HG03521 (cell line): ENCODE measurements around the gene SPATA19.

ENCODE experiments used
- ATAC-seq: cut with Tn5 transposase; IDR thresholded peaks from one replicate; pipeline ENCODE4 v1.9.1; 2021; ENCODE audit warnings: mild to moderate bottlenecking, moderate library complexity; ENCODE audit not compliant: unreplicated experiment

SPATA19 gene

DNA sequence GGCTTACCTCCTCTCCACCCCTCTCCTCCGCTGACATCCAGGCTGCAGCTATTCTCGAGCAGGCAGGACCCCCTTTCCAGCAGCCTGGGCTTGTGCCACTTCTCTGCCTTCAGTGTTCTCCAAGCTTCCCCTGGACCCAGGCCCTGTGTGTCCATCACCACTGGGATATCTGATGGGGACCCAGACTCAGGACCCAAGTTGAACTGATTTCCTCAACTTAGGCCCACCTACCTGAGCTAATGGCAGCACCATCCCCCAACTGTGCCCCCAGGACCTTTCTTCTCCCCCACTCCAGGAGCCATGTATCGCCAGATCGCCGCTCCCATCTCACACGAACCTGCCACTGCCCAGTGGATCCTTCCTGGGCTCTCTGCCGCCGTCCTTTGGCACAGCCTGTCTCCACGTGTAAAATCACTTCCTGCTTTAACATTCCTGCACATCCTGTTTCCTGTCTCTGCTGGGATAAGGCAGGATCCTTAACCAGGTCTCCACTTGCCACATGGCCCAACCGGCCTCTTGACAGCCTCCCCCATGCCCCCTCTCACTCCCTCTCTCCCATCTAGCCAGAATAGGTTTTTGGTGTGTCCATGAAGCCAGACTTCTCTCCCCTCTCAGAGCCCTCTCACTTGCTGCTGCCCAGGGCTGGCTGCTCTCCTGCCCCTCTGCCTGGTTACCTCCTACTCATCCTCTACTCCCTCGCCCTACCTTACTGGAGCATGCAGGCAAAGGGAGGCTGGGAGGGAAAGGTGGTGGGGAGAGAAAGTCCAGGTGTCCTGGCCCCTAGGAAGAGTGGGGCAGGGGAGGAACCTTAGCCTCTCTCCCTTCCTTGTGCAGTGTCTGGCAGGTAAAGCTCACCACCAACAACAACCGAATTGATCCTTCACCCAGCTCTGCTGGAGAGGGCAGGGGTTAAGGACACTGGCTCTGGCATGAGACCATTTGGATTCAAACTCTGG lies 9.4 kb downstream of the SPATA19 start:
- no peak for ATAC-seq

DNA sequence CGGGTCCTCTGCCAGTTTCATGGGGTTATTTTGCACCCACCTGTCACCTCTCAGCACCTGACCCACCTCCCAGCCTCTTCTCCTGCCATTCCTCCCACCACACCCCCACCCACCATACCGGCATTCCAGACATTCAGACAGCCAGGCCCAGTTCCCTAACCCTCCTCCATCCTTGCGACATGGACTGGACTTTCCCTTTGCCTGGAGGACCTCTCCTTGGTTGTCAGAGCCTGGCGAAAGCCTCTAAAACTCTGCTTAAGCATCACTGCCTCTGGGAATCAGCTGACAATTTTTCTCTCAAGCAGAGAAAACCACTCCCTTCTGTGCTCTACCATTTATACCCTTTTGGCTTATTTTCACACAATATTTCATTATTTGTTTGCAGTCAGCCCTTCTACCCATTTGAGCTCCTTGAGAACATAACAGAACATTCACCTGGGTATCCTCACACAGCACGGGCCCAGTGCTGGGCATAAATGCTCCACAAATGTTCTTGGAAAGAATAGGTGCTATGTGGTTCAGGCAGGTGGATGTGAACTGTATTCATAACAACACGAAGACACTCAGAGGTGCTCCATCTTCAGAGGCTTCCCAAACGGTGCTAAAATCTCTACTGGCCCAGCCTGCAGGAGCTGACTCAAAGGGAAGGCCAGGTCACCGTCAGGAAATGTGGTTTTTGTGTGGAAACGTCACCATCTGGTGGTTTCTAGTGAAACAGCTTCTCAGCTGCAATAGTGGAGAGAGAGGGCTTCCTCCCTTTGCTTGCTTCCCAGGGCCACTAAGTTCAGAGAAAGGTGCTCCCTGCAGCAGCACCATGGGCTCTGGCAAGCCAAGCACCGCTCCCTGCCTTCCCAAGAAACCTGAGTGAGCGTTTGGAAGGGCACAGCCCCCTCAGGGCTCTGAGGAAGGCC lies 10.4 kb downstream of the SPATA19 start:
- ATAC-seq: peak; percentile 60

DNA sequence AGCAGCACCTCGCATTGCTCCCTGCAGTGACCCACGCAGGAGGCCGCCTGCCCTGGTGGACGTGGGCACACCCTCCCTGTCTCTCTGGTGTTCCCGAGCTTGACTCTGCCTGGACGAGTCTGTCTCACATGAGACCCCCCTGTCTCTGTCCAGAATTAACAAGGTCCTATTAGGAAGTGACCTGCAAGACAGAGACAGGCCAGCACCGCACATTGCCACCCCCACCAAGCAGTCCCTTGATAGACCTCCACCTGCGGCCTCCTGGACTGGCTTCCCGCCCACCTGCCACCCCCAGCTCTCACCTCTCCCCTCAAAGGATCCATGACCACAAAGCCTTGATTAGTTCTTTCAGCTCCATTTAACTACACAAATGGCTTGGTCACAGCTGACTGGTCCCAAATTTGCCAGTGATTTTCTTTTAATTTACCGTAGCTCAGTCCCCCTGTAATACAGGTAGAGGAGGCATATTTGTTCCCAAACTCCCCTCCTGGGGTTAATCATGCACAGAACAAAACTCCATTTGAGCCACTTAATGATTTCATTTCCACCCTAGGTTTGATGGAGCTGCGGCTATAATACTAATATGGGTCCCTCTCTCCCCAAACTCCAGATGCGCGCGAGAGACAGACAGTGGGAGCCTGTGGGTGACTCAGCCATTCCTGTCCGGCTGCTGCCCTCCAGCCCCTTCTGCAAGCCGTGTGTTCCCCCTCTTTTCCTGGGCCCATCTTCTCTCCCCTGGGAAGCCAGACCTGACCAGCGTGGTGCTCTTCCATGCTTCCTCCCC lies 11.2 kb downstream of the SPATA19 start:
- no peak for ATAC-seq

DNA sequence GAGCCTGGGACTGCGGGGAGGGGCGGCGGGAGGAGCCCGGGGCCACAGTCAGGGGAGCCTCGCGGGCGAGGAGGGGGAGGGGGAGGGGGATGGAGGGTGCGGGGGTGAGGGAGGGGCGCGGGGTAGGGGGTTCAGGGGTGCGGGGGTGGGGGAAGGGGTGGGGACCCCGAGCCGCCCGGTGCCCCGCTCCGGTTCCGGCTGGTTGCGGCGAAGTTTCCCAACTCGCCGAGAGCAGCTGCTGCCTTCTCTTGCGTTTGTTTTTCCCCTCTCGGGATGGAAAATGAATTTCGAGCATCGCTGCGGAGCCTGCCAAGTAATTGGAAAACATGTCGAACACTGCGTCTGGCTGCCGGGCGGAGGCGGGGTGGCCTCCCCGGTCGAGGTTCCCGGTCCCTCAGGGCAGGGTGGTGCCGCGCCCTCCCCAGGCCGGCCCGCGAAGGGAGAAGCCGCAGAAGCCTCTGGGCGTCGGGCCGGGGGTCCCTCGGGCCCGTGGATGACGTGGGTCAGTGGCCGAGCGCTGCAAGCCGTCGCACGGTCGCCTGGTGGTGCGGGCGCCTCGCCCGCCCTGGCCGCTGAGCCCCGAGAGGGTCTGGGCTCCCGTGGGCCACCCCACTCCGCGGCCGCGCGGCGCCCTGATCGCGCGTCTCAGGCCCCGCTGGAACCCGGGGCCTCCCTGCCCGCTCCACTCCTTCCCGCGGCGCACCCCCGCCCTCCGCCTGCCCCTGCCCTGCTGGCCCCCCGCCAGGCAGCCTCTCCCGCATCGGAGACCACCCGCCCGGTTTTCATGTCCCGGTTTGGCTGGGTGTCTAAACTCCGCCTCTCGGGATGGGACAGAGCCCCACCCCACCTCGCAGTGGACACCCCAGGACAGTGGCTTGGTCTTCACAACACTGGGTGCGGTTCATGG lies 12.1 kb downstream of the SPATA19 start:
- ATAC-seq: no peak

DNA sequence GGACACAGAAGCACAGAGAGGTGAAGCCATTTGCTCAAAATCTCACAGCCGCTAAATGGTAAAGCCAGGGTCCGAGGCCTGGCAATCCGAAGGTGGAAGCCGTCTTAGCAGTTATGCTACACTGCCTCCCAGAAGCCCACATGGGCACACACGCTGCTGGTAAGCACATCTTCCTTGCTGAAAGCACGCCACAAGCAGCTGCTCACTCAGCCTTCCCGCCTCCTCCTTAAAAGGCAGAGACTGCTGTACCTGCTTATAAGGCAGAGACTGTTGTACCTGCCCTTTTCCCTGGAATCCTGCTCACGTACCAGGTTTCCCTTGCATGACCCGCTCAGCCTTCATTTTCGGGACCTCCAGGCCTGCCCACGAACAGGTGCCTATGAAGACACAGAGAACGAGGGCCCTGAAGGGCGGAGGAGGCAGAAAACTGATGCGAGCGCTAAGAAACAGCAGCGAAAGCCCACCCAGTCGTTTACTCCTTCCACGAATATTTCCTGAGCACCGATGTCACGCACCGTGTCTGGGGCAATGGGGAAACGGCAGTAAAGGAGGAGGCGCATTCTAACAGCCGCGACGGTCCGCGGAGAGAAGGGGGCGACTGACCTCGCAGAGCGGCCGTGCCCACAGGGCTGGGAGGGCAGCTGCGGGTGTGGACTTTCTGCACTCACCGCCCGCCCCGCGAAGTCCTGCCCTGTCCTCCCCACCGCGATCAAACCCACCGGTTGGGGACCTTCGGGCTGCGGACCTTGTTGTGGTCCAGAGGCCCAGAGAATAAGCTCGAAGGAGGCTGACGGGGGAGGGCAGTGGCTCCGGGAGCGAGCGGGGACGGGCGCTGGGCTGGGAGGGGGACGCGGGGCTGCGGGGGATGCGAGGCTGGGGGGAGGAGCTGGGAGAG lies 13.0 kb downstream of the SPATA19 start:
- ATAC-seq: no peak

DNA sequence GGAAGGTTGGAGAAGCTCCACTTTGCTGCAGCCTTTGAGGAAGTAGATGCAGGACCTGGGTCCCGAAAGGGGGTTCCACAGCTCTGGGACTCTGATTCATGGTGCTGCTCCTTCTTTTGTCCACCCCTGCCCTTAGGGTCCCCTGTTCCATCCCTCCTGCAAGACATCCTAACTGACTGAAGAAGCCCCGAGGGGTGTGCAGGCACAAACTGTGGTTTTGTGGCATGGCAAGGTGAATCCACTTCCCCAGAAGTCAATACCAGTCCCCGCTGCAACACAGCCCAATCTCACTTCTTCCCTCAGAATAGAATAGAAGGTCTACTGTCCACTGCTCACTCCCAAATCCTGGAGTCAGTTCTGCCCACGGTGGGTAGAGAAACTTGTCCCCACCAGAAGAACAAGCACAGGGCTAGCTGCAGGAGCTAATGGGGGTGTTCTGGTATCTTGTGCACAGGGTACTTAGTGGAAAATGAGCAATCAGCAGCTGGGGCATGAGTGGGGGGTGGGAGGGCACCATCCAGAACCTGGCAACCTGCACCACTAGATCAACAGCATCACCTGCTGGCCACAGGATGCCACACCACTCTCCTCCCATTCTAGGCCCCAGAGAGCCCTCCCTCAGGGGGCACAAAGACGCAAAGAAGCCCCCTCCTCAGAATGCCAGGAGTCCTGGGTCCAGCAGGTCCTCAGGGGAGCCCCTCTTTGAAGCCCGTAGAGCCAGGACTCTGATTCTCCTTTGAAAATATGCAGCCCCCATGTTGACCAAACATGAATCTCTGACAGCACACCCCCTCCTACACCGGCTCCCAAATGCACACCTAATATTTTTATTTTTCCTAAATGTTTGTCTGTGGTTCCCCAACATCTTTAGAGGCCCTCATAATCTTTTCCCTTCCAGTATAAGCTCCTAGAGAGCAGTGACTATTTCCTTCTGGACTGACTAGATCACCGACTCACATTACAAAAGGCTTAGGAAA lies 14.1 kb downstream of the SPATA19 start:
- no peak for ATAC-seq

DNA sequence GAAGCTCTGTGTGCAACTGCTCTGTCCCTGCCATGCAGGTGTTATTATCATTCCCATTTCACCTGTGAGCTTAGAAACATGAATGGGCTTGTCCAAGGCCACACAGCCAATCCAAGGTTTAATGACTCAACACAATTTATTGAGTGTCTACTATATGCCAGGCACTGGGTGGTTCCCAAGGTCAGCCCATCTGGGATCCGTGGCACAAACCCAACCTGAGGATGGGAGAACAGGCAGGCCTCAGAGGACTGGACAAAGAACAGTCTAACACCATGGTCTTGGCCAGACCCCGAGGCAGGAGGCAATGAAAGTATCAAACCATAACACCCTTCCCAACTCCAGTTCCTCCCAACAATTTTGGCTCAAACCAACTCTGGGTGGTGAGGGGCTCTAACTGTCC lies 15.7 kb downstream of the SPATA19 start:
- no peak for ATAC-seq

DNA sequence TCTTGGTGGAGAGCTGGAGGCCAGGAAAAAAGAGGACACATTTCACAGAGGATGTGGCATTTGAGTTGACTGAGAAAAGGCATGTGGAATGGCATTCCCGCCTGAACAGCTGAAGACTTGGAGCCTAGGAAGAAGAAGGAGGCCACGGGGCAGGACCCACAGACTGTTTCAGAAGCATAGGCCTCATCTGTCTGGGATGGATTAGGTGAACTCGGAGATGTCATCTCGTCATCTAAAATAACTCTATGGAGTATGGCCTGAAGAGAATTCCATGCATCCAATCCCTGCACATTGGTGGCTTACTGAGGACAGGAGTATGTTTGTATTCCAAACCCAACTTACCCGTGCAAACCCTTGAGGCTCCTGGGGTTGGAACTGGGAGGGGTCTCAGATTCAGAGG lies 16.4 kb downstream of the SPATA19 start:
- no peak for ATAC-seq

DNA sequence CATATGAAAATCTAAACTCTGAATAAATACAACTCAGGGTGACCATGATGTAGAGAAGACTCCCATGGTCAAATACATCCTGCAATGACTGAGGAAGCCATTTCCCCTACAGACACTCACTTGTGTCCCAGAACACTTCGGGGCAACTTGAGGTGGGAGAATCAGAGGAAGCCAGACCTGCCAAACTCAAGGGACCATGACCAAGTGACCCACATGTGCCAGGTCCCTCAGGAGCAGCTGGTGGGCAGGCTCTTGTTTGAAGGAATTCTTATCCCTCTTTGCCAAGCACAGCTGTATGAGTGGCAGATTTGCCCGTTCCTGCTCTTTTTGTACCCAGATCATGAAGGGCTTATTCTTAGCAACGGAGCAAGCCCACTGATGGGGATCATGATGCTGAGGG lies 17.8 kb downstream of the SPATA19 start:
- no peak for ATAC-seq

DNA sequence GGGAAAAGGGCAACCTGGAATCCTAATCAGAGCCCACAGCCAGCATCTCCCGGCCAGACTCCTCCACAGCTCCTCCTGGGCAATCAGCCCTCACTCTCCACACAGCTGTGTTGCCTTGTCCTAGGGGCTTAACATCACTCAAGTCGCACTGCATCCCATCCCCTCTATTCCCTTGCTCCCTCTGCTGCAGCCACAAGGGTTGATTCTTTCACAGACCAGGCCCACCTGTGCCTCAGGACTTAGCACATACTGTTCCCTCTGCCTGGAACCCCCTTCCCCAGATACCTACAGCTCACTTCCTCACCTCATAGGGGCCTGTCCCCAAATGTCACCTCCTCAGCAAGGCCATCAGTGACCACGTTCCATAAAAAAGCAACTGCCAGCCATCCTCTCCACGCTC lies 18.4 kb downstream of the SPATA19 start:
- no peak for ATAC-seq

DNA sequence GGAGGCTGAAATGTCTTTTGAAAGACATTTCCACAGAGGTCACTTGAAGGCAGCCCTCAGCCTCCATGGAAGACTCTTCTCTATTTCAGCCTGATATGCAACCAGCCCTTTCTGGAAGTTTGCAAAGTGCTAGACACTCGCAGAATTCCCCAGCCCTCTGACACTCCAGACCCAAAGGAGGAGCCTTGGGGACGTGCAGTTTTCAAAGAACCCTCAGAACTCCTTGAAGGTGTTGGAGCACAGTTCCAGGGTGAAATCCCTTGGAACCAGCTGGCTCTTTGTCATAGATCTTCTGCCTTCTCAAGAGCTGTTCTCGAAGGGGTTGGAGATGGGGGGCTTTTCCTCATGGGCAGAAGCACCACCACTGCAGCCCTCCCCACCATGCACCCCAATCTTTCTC lies 19.6 kb downstream of the SPATA19 start:
- ATAC-seq: no peak

DNA sequence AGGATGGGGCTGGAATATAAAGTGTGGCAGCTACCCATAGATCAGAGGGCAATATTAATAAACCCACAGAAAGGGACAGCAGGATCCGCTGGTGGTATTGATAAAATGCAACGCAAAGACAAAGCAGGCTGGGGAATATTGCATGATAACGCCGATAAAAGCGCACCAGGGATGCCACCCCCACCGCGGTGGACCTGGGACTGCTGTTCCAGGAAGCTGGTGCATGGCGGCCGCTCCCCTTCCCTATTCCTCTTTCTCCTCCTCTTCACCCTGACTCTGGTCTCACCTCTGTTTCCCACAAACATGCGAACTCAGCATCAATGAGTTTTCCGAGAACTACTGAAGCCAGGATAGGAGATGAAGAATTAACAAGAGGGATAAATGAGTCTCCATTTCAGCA lies 20.2 kb downstream of the SPATA19 start:
- no peak for ATAC-seq

DNA sequence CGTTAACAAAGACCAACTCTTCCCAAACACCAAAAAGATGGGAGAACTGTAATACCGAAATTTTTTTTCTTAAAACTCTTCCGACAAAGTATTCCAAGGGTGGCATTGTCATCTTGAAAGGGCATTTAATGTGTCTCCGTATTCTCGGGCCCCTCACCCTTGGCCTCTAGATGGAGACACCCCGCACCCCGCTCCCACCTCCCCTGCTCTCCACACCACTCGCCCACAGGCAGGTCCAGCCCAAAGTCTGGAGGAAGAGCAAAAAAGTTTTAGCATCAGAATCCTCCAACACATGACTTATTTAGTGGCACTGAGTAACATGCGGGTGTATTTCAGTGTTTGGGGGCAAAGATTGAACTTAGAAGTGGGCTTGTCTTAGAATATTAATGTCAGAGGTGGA lies 20.7 kb downstream of the SPATA19 start:
- ATAC-seq: no peak

DNA sequence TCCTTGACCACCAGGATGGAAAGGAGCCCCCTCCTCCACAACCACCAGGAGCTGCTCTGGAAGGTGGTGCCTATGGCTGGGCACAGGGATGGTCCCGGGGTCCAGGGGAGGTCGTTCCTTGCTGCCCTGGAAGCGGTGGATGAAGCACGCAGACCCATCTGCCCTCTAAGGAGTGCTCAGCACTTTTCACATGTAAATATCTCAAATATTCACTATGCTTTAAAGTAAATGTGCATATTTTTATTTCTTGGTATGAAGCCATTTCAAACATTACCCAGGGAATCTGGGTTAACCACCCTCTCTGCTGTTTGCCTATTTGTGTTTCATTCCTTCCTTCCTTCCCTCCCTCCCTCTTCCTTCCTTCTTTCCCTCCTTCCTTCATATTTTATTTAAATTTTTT lies 21.7 kb downstream of the SPATA19 start:
- no peak for ATAC-seq

DNA sequence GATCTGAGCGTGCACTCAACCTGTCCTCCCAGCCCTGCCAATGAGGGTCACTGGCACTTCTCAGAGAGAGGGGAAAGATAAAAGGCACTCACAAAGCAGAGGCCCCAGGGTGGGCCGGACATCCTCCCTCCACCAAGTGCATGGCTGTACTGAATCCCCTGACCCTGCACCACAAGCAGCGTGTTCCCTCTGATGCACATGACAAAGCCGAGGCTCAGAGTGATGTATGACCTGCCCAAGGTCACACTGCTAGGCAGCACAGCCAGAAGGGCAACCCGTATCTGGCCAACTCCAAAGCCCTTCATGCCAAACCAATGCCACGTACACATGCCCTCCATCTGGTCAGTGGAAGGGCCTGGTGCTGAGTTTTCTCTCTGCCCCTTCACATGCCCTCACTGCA lies 22.1 kb downstream of the SPATA19 start:
- no peak for ATAC-seq

DNA sequence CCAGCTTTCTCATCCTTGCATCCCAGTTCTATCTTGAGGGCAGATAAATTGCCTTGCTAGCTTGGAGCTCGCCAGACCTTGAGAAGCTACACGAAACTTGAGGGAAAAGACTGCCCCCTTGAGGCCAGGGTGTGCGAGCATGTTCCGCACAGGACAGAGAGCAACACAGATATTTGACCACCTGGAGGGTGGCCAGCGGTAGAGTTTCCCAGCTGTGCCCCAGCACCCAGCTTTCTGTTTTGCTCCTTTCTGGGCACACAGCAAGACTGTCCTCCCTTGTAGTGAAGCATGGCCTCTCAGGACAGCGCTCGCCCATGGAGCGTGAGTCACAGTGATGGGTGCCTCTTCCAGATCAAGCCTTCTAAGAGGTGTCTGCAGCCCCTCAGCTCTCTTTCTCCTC lies 23.5 kb downstream of the SPATA19 start:
- ATAC-seq: peak; percentile 63

DNA sequence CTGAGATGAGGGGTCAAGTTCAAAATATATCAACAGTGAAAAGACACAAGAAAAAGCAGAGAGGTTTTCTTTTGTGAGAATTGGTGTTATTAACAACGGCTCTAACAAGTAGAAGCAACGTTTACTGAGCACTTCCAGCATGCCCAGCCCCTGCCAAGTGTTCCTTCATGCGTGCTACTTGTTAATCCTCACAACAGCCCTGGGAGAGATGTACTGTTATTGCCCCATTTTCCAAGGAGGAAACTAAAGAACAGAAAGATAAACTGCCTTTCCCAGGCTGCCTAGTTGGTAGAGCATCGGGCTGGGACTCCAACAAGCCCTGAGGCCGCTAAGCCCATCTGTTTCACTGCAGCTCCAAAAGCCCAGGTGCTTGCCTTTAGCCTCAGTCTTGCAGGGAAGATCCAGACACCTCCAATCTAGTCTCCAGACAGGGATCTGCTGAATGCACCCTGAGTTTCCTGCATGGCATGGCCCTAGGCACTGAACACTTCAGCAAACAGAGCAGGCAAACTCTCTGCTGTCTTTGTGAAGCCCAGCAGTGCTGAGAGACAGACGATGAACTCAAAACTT lies 25.5 kb downstream of the SPATA19 start:
- no peak for ATAC-seq
